OCI-LY3 (cell line): Measurements from ENCODE around the gene JMJD7.

ENCODE experiments used
- H2AFZ ChIP-seq: fragments of 200-600, 300-600 bp; shearing (Covaris generic); 2 replicates; pipeline ENCODE4 v1.6.0; 2014; ENCODE audit warnings: antibody characterized with exemption, low read depth, low read length
- H3K27ac ChIP-seq: fragments of 200-600, 300-600 bp; sonication (generic); 2 replicates; pipeline ENCODE4 v1.5.1; 2014; ENCODE audit warnings: mild to moderate bottlenecking, low read length, moderate library complexity, mixed read lengths
- H3K27me3 ChIP-seq: fragments of 200-600, 300-600 bp; sonication (generic); 2 replicates; pipeline ENCODE4 v1.6.1; 2014; ENCODE audit warnings: low read depth, low read length, mixed read lengths
- H3K36me3 ChIP-seq: fragments of 200-600, 300-600 bp; sonication (generic); replicated peaks from 2 replicates; pipeline ENCODE3; 2014; ENCODE audit warnings: low read depth, low read length, mixed read lengths
- H3K4me1 ChIP-seq: fragments of 300-600, 200-600 bp; sonication (generic); 2 replicates; pipeline ENCODE4 v1.6.1; 2014; ENCODE audit warnings: low read length, mixed read lengths
- H3K4me2 ChIP-seq: fragments of 200-600, 300-600 bp; sonication (generic); 2 replicates; pipeline ENCODE4 v1.6.1; 2014; ENCODE audit warnings: low read length, mixed read lengths
- H3K4me3 ChIP-seq: fragments of 300-600, 200-600 bp; sonication (generic); 2 replicates; pipeline ENCODE4 v1.5.1; 2014; ENCODE audit warnings: antibody characterized with exemption, mild to moderate bottlenecking, low read length, moderate library complexity
- H3K79me2 ChIP-seq: fragments of 300-600, 200-600 bp; shearing (Covaris generic); 2 replicates; pipeline ENCODE4 v1.6.1; 2014; ENCODE audit warnings: mild to moderate bottlenecking, low read length, mixed read lengths
- H3K9ac ChIP-seq: fragments of 300-600, 200-600 bp; shearing (Covaris generic); 2 replicates; pipeline ENCODE4 v1.6.0; 2014; ENCODE audit warnings: mild to moderate bottlenecking, low read length, moderate library complexity
- H3K9me3 ChIP-seq: fragments of 200-600, 300-600 bp; shearing (Covaris generic); 2 replicates; pipeline ENCODE4 v1.6.1; 2014; ENCODE audit warnings: low read length, mixed read lengths; ENCODE audit not compliant: insufficient read depth
- H4K20me1 ChIP-seq: fragments of 200-600, 300-600 bp; sonication (generic); 2 replicates; pipeline ENCODE4 v1.6.1; 2016; ENCODE audit warnings: low read length, mixed read lengths; ENCODE audit not compliant: insufficient read depth
- CTCF ChIP-seq: fragments of 200-600, 300-600 bp; sonication (generic); IDR thresholded peaks from 2 replicates; pipeline ENCODE4 v1.5.1; 2014; ENCODE audit warnings: antibody characterized with exemption, low read length, low read depth
- EZH2phosphoT487 ChIP-seq: fragments of 200-600 bp; shearing (Covaris generic); IDR thresholded peaks from 2 replicates; pipeline ENCODE4 v1.6.1; 2018; ENCODE audit warnings: antibody characterized with exemption, mixed run types, low read depth

Gene JMJD7

GRCh38 chr15:41852736-41853590 is 25.1 kb downstream of the JMJD7 start:
- no peaks in the 10 kb centered on the region for H3K36me3 ChIP-seq
- H3K27ac ChIP-seq: no peak overlapping the region
- H4K20me1 ChIP-seq: no peaks in the 10 kb centered on the region
- H3K4me1 ChIP-seq: no peaks in the 10 kb centered on the region
- H3K9me3 ChIP-seq: no peaks in the 10 kb centered on the region
- no peak overlapping the region for H3K4me2 ChIP-seq
- H3K9ac ChIP-seq: no peak overlapping the region
- no peaks in the 10 kb centered on the region for H3K79me2 ChIP-seq
- no peak overlapping the region for H2AFZ ChIP-seq
- no peak overlapping the region for H3K4me3 ChIP-seq
- TF ChIP-seq CTCF (no peak), EZH2phosphoT487 (no peak)
- H3K27me3 ChIP-seq: no peaks in the 10 kb centered on the region

GRCh38 chr15:41853831-41854230 is 25.9 kb downstream of the JMJD7 start:
- Histone ChIP-seq H3K4me1 (no peaks in the 10 kb centered on the region), H3K27ac (no peak overlapping the region), H3K27me3 (no peaks in the 10 kb centered on the region), H3K4me3 (no peak overlapping the region), H3K4me2 (no peak overlapping the region), H4K20me1 (no peaks in the 10 kb centered on the region), H3K9me3 (no peaks in the 10 kb centered on the region), H3K36me3 (no peaks in the 10 kb centered on the region), H2AFZ (no peak overlapping the region), H3K9ac (no peak overlapping the region), H3K79me2 (no peaks in the 10 kb centered on the region)
- TF ChIP-seq CTCF: no peak
- TF ChIP-seq EZH2phosphoT487: no peak

GRCh38 chr15:41854443-41854842 is 26.6 kb downstream of the JMJD7 start:
- no peaks in the 10 kb centered on the region for H3K36me3 ChIP-seq
- no peak overlapping the region for H3K4me3 ChIP-seq
- no peaks in the 10 kb centered on the region for H3K9me3 ChIP-seq
- TF ChIP-seq CTCF: no peak
- TF ChIP-seq EZH2phosphoT487: no peak
- H2AFZ ChIP-seq: no peak overlapping the region
- no peaks in the 10 kb centered on the region for H4K20me1 ChIP-seq
- no peaks in the 10 kb centered on the region for H3K4me1 ChIP-seq
- H3K27me3 ChIP-seq: no peaks in the 10 kb centered on the region
- no peaks in the 10 kb centered on the region for H3K79me2 ChIP-seq
- H3K4me2 ChIP-seq: no peak overlapping the region
- no peak overlapping the region for H3K27ac ChIP-seq
- no peak overlapping the region for H3K9ac ChIP-seq

- H3K27ac ChIP-seq: no peak overlapping the region
- no peaks in the 10 kb centered on the region for H3K36me3 ChIP-seq
- H3K9ac ChIP-seq: no peak overlapping the region
These were observed 27.5 kb downstream of the JMJD7 start for GRCh38 chr15:41855261-41855961.

More at GRCh38 chr15:41855261-41855961, 27.5 kb downstream of the JMJD7 start:
- Histone ChIP-seq H3K4me3 (no peak overlapping the region), H4K20me1 (no peaks in the 10 kb centered on the region), H3K9me3 (no peaks in the 10 kb centered on the region), H3K79me2 (no peaks in the 10 kb centered on the region), H3K27me3 (no peaks in the 10 kb centered on the region), H2AFZ (no peak overlapping the region), H3K4me2 (no peak overlapping the region), H3K4me1 (no peaks in the 10 kb centered on the region)
- TF ChIP-seq EZH2phosphoT487 (no peak), CTCF (no peak)
